CD4-positive, alpha-beta T cell treated with Interleukin-21 for 1 hour (primary cell): ENCODE results near the gene SH3D19.
"Not testable (repeated sequence)": the region's sequence is repeated elsewhere in the genome, so short reads cannot be mapped to it uniquely, and the experiment has no call there.

Experiments
- DNase-seq: peaks from one replicate; pipeline ENCODE4 v3.0.0-alpha.2; 2020

The SH3D19 gene

GRCh38 chr4:151267822-151268535 lies 57.4 kb downstream of the SH3D19 start:
- no peak for DNase-seq

- DNase-seq, result no peak
Observed at GRCh38 chr4:151267104-151267503, 58.3 kb downstream of the SH3D19 start.

GRCh38 chr4:151266497-151266896 lies 58.9 kb downstream of the SH3D19 start:
- no peak for DNase-seq

GRCh38 chr4:151263455-151263854 lies 62.0 kb downstream of the SH3D19 start:
- DNase-seq, result no peak

- no peak for DNase-seq
Observed at GRCh38 chr4:151260526-151260925, 64.9 kb downstream of the SH3D19 start.

- no peak for DNase-seq
Observed at GRCh38 chr4:151259752-151260151, 65.7 kb downstream of the SH3D19 start.

GRCh38 chr4:151257704-151258103 lies 67.7 kb downstream of the SH3D19 start:
- DNase-seq, result no peak

GRCh38 chr4:151256134-151256533 lies 69.3 kb downstream of the SH3D19 start:
- DNase-seq, result no peak

- not testable (repeated sequence) for DNase-seq
Observed at GRCh38 chr4:151255680-151256079, 69.7 kb downstream of the SH3D19 start.

- DNase-seq, result not testable (repeated sequence)
Observed at GRCh38 chr4:151255226-151255625, 70.2 kb downstream of the SH3D19 start.

- no peak for DNase-seq
Observed at GRCh38 chr4:151251603-151252304, 73.7 kb downstream of the SH3D19 start.

GRCh38 chr4:151250706-151251105 lies 74.7 kb downstream of the SH3D19 start:
- DNase-seq, result no peak

GRCh38 chr4:151248519-151248918 lies 76.9 kb downstream of the SH3D19 start:
- DNase-seq, result no peak

- no peak for DNase-seq
Observed at GRCh38 chr4:151247395-151247794, 78.0 kb downstream of the SH3D19 start.

- no peak for DNase-seq
Observed at GRCh38 chr4:151246742-151247141, 78.7 kb downstream of the SH3D19 start.

- DNase-seq, result no peak
Observed at GRCh38 chr4:151242305-151242704, 83.1 kb downstream of the SH3D19 start.

GRCh38 chr4:151239608-151240007 lies 85.8 kb downstream of the SH3D19 start:
- no peak for DNase-seq

- DNase-seq, result no peak
Observed at GRCh38 chr4:151238477-151238876, 86.9 kb downstream of the SH3D19 start.

- no peak for DNase-seq
Observed at GRCh38 chr4:151236036-151236435, 89.4 kb downstream of the SH3D19 start.

GRCh38 chr4:151235373-151235772 lies 90.0 kb downstream of the SH3D19 start:
- not testable (repeated sequence) for DNase-seq

- DNase-seq, result no peak
Observed at GRCh38 chr4:151233600-151233999, 91.8 kb downstream of the SH3D19 start.

GRCh38 chr4:151231915-151232595 lies 93.3 kb downstream of the SH3D19 start:
- DNase-seq, result no peak

- DNase-seq, result no peak
Observed at GRCh38 chr4:151228189-151229119, 97.0 kb downstream of the SH3D19 start.
